Measurements from ENCODE around the gene MKI67.

DNA sequence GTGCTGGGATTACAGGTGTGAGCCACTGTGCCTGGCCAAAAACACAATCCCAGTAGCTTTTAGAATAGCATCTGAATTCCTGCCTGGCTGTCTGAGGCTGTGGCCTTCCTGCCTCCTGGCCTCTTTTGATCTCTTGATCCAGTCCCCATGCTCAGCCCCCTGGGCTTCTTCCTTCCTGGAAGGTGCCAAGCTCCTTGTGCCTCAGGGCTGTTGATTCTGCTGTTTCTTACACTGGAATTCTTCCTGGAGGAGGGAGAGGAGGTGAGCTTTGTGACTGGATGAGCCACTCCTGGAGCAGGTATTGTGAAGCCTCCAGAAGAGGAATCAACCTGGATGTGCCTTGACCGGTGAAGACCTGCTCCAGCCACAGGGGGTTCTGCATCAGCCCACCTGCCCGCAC is 17.3 kb upstream of the MKI67 start:
- TF ChIP-seq, protein P1, sequence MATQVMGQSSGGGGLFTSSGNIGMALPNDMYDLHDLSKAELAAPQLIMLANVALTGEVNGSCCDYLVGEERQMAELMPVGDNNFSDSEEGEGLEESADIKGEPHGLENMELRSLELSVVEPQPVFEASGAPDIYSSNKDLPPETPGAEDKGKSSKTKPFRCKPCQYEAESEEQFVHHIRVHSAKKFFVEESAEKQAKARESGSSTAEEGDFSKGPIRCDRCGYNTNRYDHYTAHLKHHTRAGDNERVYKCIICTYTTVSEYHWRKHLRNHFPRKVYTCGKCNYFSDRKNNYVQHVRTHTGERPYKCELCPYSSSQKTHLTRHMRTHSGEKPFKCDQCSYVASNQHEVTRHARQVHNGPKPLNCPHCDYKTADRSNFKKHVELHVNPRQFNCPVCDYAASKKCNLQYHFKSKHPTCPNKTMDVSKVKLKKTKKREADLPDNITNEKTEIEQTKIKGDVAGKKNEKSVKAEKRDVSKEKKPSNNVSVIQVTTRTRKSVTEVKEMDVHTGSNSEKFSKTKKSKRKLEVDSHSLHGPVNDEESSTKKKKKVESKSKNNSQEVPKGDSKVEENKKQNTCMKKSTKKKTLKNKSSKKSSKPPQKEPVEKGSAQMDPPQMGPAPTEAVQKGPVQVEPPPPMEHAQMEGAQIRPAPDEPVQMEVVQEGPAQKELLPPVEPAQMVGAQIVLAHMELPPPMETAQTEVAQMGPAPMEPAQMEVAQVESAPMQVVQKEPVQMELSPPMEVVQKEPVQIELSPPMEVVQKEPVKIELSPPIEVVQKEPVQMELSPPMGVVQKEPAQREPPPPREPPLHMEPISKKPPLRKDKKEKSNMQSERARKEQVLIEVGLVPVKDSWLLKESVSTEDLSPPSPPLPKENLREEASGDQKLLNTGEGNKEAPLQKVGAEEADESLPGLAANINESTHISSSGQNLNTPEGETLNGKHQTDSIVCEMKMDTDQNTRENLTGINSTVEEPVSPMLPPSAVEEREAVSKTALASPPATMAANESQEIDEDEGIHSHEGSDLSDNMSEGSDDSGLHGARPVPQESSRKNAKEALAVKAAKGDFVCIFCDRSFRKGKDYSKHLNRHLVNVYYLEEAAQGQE (IDR thresholded peaks at IDR 0.05; ENCODE audit: low read depth, low read length), result no peak
- TF ChIP-seq, protein P2, sequence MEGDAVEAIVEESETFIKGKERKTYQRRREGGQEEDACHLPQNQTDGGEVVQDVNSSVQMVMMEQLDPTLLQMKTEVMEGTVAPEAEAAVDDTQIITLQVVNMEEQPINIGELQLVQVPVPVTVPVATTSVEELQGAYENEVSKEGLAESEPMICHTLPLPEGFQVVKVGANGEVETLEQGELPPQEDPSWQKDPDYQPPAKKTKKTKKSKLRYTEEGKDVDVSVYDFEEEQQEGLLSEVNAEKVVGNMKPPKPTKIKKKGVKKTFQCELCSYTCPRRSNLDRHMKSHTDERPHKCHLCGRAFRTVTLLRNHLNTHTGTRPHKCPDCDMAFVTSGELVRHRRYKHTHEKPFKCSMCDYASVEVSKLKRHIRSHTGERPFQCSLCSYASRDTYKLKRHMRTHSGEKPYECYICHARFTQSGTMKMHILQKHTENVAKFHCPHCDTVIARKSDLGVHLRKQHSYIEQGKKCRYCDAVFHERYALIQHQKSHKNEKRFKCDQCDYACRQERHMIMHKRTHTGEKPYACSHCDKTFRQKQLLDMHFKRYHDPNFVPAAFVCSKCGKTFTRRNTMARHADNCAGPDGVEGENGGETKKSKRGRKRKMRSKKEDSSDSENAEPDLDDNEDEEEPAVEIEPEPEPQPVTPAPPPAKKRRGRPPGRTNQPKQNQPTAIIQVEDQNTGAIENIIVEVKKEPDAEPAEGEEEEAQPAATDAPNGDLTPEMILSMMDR (IDR thresholded peaks at IDR 0.05 in 2 of 3, conservative IDR thresholded peaks at IDR 0.05 in 1 of 3; ENCODE audit: control insufficient read depth in 2 of 3, extremely low read depth in 1 of 3, insufficient read depth in 1 of 3, low read depth in 3 of 3, low read length in 3 of 3), result no peak
- TF ChIP-seq TAF1 (IDR thresholded peaks at IDR 0.05; ENCODE audit: borderline replicate concordance, low read depth, low read length) (no peak), EZH2 (IDR thresholded peaks at IDR 0.05; ENCODE audit: borderline replicate concordance, control insufficient read depth, low read depth, low read length) (no peak), TCF7 (IDR thresholded peaks at IDR 0.05; ENCODE audit: borderline replicate concordance) (no peak), SPI1 (IDR thresholded peaks at IDR 0.05; ENCODE audit: borderline replicate concordance, insufficient read depth, low read depth, low read length) (no peak), POLR2AphosphoS5 (IDR thresholded peaks at IDR 0.05; ENCODE audit: low read length) (no peak), JUND (IDR thresholded peaks at IDR 0.05; ENCODE audit: low read depth, low read length) (no peak), BRCA1 (IDR thresholded peaks at IDR 0.05; ENCODE audit: low read depth, low read length) (no peak)
- TF ChIP-seq, protein P3, sequence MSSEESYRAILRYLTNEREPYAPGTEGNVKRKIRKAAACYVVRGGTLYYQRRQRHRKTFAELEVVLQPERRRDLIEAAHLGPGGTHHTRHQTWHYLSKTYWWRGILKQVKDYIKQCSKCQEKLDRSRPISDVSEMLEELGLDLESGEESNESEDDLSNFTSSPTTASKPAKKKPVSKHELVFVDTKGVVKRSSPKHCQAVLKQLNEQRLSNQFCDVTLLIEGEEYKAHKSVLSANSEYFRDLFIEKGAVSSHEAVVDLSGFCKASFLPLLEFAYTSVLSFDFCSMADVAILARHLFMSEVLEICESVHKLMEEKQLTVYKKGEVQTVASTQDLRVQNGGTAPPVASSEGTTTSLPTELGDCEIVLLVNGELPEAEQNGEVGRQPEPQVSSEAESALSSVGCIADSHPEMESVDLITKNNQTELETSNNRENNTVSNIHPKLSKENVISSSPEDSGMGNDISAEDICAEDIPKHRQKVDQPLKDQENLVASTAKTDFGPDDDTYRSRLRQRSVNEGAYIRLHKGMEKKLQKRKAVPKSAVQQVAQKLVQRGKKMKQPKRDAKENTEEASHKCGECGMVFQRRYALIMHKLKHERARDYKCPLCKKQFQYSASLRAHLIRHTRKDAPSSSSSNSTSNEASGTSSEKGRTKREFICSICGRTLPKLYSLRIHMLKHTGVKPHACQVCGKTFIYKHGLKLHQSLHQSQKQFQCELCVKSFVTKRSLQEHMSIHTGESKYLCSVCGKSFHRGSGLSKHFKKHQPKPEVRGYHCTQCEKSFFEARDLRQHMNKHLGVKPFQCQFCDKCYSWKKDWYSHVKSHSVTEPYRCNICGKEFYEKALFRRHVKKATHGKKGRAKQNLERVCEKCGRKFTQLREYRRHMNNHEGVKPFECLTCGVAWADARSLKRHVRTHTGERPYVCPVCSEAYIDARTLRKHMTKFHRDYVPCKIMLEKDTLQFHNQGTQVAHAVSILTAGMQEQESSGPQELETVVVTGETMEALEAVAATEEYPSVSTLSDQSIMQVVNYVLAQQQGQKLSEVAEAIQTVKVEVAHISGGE (CRISPR knock-in tag; IDR thresholded peaks at IDR 0.05), result no peak
- TF ChIP-seq, protein P4, sequence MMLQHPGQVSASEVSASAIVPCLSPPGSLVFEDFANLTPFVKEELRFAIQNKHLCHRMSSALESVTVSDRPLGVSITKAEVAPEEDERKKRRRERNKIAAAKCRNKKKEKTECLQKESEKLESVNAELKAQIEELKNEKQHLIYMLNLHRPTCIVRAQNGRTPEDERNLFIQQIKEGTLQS (IDR thresholded peaks at IDR 0.05; ENCODE audit: borderline replicate concordance, extremely low read depth, low read depth, low read length), result no peak
- TF ChIP-seq, protein P5, sequence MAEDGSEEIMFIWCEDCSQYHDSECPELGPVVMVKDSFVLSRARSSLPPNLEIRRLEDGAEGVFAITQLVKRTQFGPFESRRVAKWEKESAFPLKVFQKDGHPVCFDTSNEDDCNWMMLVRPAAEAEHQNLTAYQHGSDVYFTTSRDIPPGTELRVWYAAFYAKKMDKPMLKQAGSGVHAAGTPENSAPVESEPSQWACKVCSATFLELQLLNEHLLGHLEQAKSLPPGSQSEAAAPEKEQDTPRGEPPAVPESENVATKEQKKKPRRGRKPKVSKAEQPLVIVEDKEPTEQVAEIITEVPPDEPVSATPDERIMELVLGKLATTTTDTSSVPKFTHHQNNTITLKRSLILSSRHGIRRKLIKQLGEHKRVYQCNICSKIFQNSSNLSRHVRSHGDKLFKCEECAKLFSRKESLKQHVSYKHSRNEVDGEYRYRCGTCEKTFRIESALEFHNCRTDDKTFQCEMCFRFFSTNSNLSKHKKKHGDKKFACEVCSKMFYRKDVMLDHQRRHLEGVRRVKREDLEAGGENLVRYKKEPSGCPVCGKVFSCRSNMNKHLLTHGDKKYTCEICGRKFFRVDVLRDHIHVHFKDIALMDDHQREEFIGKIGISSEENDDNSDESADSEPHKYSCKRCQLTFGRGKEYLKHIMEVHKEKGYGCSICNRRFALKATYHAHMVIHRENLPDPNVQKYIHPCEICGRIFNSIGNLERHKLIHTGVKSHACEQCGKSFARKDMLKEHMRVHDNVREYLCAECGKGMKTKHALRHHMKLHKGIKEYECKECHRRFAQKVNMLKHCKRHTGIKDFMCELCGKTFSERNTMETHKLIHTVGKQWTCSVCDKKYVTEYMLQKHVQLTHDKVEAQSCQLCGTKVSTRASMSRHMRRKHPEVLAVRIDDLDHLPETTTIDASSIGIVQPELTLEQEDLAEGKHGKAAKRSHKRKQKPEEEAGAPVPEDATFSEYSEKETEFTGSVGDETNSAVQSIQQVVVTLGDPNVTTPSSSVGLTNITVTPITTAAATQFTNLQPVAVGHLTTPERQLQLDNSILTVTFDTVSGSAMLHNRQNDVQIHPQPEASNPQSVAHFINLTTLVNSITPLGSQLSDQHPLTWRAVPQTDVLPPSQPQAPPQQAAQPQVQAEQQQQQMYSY (CRISPR knock-in tag; IDR thresholded peaks at IDR 0.05), result no peak
